SH-SY5Y (cell line): Measurements from ENCODE around the gene SNTG2.

Experiments
- GATA2 ChIP-seq: IDR thresholded peaks from 2 replicates; pipeline ENCODE4 v1.6.1; 2011; ENCODE audit warnings: mild to moderate bottlenecking, low read depth, low read length
- GATA3 ChIP-seq: IDR thresholded peaks from 2 replicates; pipeline ENCODE4 v1.6.1; 2011; ENCODE audit warnings: low read depth, mild to moderate bottlenecking, low read length, moderate library complexity

DNA sequence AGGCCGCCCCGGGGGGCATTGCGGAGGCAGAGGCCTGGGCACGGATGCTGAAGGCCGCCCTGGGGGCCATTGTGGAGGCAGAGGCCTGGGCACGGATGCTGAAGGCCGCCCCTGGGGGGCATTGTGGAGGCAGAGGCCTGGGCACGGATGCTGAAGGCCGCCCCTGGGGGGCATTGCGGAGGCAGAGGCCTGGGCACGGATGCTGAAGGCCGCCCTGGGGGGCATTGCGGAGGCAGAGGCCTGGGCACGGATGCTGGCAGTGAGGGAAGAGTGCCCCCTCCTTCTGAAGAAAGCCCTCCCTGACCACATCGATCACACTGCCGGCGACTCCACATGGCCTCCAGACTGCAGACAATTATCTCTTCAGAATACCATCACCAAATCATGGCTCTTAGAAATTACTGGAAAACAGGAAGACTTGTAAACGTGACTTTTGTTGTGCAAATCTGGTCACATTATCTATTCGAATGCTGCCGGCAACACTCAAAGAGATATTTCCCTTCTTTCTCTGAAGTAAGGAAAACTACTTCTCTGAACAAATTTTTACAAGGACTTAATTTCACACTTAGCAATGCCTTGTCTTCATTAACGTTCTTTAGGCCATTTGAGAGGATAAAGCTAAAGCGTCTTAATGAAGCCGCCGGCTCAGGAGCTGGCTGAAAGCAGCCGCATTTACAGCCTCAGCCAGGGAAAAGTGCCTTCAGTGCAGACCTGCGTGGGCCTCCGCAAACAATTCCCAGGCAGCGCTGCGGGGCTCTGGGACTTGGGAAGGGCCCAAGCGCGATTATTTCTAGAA is 18.1 kb upstream of the SNTG2 start:
- TF ChIP-seq GATA3 (no peak), GATA2 (no peak)
